ENCODE data around the gene ZFX.

Gene ZFX

DNA sequence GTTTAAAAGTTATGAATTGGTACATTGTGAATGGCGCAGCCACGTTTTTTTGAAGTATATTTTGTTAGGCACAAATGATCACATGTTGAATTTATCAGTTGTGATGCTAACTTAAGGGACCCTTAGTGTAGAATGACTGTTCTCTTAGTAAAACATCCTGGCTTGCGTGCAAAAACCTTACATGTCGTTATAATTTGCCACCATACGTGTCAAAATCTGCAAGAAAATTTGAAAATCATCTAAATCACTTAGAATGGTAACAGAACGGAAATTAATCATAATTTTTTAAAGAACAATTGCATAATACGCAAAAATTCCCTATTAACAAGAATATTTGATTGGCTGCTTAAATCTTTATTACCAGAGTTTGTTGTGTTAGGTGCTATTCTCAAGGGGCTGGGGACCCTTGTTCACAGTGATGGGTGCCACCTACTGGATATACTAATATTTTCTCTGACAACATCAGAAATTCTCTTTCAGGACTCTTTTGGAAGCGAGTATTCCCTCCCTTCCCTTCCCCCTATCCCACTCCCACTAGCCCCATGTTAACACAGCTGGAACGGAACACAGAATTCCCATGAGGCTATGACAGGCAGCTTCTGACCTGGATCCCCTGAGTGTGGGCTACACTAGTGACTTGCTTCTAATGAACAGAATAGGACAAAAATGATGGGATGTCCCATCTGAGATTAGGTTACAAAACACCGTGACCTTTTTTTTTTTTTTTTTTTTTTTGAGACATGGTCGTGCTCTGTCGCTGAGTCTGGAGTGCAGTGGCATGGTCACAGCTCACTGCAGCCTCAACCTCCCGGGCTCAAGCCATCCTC, 92.5 kb downstream of the ZFX start:
- DNase-seq (ENCODE audit: low spot score) = peak; percentile 58

DNA sequence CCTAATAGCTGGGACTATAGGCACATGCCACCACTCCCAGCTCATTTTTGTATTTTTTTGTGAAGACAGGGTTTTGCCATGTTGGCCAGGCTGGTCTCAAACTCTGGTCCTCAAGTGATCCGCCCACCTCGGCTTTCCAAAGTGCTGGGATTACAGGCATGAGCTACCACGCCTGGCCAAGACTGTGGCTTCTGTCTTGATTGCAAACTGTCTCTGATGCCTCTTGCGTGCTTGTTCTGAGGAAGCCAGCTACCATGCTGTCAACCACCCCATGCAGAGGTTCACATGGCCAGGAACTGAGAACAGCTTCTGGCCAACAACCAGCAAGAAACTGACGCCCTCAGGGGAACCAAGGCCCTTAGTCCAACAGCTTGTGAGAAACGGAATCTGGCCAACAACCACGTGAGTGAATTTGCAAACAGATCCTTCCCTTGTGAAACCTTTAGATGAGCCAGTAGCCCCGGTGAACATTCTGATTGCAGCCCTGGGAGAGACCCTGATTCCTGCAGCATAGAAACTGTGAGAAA, 93.2 kb downstream of the ZFX start:
- no peak for DNase-seq (ENCODE audit: low spot score)

DNA sequence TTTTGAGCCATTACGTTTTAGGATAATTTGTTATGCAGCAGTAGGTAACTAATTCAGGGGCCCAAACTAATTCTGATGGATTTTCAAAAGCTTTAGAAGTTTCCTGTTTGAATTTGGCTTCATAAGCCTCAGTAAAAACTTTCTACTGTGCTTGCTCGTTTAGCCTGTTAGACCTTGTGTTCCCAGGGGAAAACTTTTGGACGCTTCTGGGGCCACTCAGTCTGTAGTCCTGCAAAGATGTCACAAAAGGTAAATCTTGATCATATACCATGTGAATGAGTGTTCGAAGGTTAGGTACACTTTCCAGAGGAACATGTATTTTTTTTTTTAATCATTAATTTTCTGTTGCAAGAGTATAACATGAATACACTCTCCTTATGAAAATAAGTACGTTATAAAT, 93.7 kb downstream of the ZFX start:
- no peak for DNase-seq (ENCODE audit: low spot score)

DNA sequence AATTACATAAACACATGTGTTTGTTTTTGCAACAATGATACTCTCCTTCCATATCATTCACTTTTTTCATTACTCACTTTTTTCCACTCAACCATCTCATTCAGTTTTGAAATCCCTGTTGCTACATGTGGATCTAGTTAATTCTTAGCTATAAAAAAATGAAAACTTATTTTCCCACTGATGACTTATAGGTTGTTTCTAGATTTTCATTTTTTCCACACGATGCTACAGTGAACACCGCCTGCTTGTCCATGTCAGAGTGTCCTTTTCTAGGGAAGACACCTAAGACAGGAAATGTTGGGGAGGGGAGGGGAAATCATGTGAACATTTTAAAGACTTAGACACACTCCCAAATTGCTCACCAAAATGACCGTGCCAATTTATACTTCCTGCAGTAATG, 94.2 kb downstream of the ZFX start:
- DNase-seq (ENCODE audit: low spot score) = no peak

DNA sequence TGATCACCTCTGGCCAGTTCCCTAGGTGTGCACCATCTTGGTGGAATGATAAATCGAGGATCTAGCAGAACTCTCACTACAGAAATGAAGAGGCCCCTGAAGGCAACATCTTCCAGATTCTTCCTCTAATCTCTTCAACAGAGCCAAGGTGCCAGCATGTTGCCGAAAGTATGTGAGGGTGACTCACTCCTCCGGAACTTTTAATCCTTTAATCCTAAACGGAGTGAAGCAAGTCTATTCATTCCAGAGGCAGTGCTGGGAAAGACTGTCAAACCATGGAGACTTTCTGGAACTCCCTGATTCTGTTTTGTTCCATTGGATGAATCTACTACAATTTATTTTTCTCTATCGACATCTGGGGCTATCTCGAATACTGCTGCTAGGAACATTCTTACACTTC, 95.7 kb downstream of the ZFX start:
- no peak for DNase-seq (ENCODE audit: low spot score)

DNA sequence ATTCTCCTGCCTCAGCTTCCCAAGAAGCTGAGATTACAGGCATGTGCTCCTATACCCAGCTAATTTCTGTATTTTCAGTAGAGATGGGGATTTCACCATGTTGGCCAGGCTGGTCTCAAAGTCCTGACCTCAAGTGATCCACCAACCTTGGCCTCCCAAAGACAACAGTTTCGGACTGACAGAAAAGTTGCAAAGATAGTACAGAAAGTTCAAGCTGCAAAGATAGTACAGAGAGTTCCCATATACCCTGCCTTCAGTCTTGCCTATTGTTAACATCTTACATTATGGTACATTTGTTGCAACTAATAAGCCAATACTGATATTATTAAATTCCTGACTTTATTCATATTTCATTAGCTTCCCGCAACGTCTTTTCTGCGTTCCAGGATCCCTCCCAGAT, 98.5 kb downstream of the ZFX start:
- no peak for DNase-seq (ENCODE audit: low spot score)

DNA sequence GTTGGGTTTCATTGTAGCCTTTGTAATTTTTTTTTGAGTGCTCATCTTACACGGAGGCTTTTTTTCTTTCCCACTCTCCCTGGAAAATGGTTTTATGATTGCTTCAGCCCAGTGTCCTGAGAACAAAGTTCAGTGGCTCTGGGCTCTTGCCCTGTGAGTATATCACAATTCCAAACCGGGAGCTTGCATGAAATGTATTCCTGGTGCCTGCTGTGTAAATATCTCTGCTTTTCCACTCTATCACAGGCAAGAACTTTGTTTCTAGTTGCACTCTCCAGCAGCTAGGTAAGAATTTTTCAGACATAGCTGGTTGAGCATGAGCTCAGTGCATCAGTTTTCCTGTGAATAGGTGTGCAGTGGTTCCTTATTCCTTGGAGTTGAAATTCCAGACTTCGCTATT, 103.5 kb downstream of the ZFX start:
- no peak for DNase-seq (ENCODE audit: low spot score)

DNA sequence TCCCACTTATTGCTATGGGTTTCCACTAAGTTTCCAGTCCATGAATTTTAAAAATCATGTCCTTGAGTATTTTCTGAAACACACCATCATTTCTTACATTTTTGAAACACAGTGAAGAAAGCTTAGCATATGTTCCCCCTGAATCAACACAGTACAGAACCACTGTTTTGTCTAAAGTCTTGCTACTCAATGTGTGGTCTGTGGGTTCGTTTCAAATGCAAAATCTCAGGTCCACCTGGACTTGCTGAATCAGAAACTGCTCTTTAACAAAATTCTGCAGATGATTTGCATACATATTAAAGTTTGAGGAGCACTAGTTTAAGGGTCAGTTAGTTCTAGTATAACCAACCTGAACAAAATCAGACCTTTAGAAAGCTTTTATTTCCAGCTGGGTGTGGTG, 103.9 kb downstream of the ZFX start:
- DNase-seq (ENCODE audit: low spot score) = no peak

DNA sequence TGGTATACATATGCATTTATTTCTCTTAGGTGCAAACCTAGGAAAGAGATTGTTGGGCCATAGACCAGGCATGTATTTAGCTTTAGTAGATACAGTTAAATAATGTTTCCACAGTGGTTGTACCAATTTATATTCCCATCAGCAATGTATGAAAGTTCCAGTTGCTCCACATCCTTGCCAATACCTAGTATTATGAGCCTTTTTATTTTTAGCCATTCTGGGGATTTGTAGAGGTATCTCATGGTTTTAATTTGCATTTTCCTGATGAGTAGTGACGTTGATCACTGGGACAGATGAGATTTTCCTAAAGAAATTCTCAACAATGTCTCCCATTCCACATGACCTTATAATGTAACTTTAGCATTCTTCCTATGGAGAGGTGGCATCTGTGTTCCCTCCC, 107.5 kb downstream of the ZFX start:
- DNase-seq (ENCODE audit: low spot score) = no peak

DNA sequence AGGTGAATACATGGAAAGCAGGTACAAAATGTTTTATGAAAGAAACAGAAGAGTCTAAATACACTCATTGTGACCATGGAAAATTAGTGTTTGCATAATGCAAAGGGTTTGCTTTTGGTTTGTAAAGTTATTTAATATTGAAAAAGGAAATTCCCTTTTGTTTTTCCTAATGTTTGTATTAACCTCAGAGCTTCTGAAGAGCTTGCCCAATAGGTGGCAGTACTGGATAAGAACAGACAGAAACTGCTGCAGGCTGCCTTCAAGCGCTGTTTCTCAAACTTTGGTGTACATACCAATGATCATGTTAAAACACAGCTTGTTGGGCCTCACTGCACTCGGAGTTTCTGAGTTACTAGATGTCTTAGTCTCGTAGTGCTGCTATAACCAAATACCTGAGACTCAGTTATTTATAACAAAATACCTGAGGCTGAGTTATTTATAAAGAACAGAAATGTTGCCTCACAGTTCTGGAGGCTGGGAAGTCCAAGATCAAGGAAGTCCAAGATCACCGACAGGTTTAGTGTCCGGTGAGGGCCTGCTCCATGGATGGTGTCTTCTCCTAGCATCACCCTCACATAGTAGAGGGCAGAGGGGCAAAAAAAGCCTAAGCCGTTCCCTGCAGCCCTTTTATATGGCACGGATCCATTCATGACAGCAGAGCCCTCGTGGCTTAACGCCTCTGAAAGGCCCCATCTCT, 110.2 kb downstream of the ZFX start:
- peak; percentile 57 for DNase-seq (ENCODE audit: low spot score)

DNA sequence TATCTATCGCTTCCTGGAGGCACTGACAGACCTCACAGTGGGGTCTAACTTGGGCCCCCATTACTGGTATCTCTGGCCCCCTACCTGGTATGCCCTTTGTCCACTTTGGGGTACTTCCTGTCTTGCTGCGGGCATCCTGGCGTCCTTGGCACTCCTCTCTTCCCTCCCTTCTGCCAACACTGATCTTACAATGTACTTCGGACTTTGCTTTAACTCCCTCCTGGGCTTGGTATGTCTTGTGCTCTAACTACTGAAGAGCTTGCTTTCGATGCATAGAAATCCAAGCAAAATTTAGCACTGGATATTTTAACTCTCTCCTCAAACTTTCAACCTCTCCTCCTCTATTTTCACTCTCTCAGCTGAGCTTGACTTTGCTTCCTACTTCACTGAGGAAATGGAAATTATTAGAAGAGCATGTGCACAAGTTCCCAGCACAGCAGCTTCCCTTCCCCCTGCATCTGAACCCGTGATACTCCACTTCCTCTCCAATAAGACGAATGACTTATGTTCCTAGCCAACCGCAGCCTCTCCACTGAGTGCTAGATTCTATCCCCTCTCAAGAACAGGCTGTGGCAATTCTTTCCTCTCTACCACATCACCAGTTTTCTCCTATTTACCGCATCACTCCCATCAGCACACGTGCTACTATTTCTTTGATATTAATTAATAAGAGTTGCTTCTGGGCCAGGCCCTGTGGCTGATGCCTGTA, 111.5 kb downstream of the ZFX start:
- DNase-seq (ENCODE audit: low spot score) = no peak

DNA sequence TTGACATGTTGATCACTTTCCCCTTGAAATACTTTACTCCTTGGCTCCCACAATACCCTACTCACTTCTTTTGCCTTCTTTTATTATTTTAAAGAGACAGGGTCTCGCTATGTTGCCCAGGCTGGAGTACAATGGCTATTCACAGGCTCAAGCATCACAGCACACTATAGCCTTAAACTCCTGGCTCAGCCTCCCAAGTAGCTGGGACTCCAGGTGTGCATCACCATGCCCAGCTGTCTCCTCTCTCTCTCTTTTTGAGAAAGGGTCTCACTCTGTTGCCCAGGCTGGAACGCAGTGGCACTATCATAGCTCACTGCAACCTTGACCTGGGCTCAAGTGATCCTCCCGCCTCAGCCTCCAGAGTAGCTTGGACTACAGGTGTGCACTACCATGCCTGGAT, 112.8 kb downstream of the ZFX start:
- no peak for DNase-seq (ENCODE audit: low spot score)

DNA sequence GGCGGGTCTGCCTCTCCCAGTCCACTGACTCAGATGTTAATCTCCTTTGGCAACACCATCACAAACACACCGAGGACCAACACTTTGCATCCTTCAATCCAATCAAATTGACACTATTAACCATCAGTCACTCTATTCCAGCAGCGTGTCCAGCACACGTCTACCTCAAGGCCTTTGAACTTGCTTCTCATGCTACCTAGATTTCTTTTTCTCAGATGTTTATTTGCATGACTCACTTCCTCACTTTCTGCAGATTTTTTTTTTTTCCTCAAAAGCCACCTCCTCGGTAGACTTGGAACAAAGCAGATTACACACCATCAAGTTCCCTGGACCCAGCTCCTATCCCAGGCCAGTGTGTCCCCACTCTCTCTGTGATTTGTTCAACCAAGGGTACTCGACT, 114.9 kb downstream of the ZFX start:
- DNase-seq (ENCODE audit: low spot score) = no peak
